B cell (primary cell): ENCODE measurements around the gene TADA3. TPM values are rescaled to one million over a fixed set of nuclear protein-coding genes. Genes with fewer than 3 reads are reported as not detected.

Experiments used
- ATAC-seq: fragments of 200-7000 bp; cut with Tn5 transposase; one replicate; pipeline ENCODE4 v1.10.0; 2021; ENCODE audit warnings: low read depth, mild to moderate bottlenecking, moderate number of reproducible peaks, moderate library complexity
- CTCF ChIA-PET: fragments of 350-600 bp; sonication (Branson Sonifier 250); formaldehyde crosslinking; loops from one replicate; lab custom pipeline; 2021; ENCODE audit warnings: antibody characterized with exemption, inconsistent platforms; lab: Charles Lee
- POLR2A ChIA-PET: fragments of 350-600 bp; sonication (Branson Sonifier 250); formaldehyde crosslinking; loops from one replicate; lab custom pipeline; 2021; ENCODE audit warnings: antibody characterized with exemption; lab: Charles Lee
- DNase-seq: peaks from one replicate; pipeline ENCODE4 v3.0.0; 2013
- H2AFZ ChIP-seq: 2 replicates; pipeline ENCODE4 v1.6.1; 2012; ENCODE audit warnings: mild to moderate bottlenecking, low read depth, low read length; ENCODE audit not compliant: insufficient read depth, poor library complexity, severe bottlenecking
- H3K27ac ChIP-seq, 2 donors: 1 replicate in 1 of 2; 2 replicates in 1 of 2; pipeline ENCODE4 v1.5.1; 2012 to 2013; ENCODE audit warnings: low read length in 2 of 2, mild to moderate bottlenecking in 2 of 2, moderate library complexity in 1 of 2
- H3K27me3 ChIP-seq, 4 experiments: fragments of 200-600 bp in 1 of 4; sonication (generic) in 1 of 4; replicated peaks in 1 of 4; 1 replicate in 2 of 4; 2 replicates in 2 of 4; pipeline versions ENCODE4 v1.6.1 to v1.7.0; 2013 to 2016; ENCODE audit warnings: low read length in 3 of 4, mild to moderate bottlenecking in 2 of 4, mixed read lengths in 1 of 4, moderate library complexity in 1 of 4; ENCODE audit not compliant: insufficient read depth in 4 of 4, control insufficient read depth in 3 of 4; ENCODE audit errors: control extremely low read depth in 1 of 4
- H3K36me3 ChIP-seq, 2 experiments: replicated peaks in 1 of 2; 1 replicate in 1 of 2; 2 replicates in 1 of 2; pipeline versions ENCODE4 v1.6.1 to v1.7.1; 2013; ENCODE audit warnings: low read length in 1 of 2; ENCODE audit not compliant: insufficient read depth in 2 of 2, control insufficient read depth in 1 of 2; ENCODE audit errors: control extremely low read depth in 1 of 2, extremely low read depth in 1 of 2
- H3K4me1 ChIP-seq, 2 donors: fragments of 200-600 bp in 1 of 2; sonication (generic) in 1 of 2; 1 replicate in 1 of 2; 2 replicates in 1 of 2; pipeline versions ENCODE4 v1.5.1 to v1.6.1; 2013 to 2017; ENCODE audit warnings: low read length in 2 of 2; ENCODE audit not compliant: control insufficient read depth in 2 of 2, insufficient read depth in 2 of 2
- H3K4me2 ChIP-seq: replicated peaks from 2 replicates; pipeline ENCODE3; 2012; ENCODE audit warnings: mild to moderate bottlenecking, low read depth, low read length; ENCODE audit not compliant: poor library complexity, severe bottlenecking
- H3K4me3 ChIP-seq, 5 experiments: fragments of 200-600 bp in 1 of 5; sonication (generic) in 1 of 5; 1 replicate in 3 of 5; 2 replicates in 2 of 5; pipeline versions ENCODE4 v1.5.1 to v1.7.0; 2011 to 2016; ENCODE audit warnings: low read length in 4 of 5, mild to moderate bottlenecking in 4 of 5, low read depth in 2 of 5, control low read depth in 1 of 5, moderate library complexity in 1 of 5; ENCODE audit not compliant: insufficient read depth in 1 of 5; ENCODE audit errors: control extremely low read depth in 1 of 5, extremely low read depth in 1 of 5
- H3K79me2 ChIP-seq: fragments of 200-600 bp; sonication (generic); one replicate; pipeline ENCODE4 v1.6.0; 2016; ENCODE audit warnings: low read length; ENCODE audit not compliant: control insufficient read depth, insufficient read depth
- H3K9ac ChIP-seq: fragments of 200-600 bp; sonication (generic); 2 replicates; pipeline ENCODE4 v1.6.1; 2017; ENCODE audit warnings: mild to moderate bottlenecking, low read length, moderate library complexity
- H3K9me3 ChIP-seq, 3 donors: one replicate each; pipeline versions ENCODE4 v1.6.1 to v1.7.1; 2013; ENCODE audit warnings: low read length in 2 of 3; ENCODE audit not compliant: control insufficient read depth in 2 of 3, insufficient read depth in 1 of 3; ENCODE audit errors: control extremely low read depth in 1 of 3
- H4K20me1 ChIP-seq: 2 replicates; pipeline ENCODE4 v1.6.0; 2012; ENCODE audit warnings: mild to moderate bottlenecking, low read length; ENCODE audit not compliant: insufficient read depth, control insufficient read depth, poor library complexity, severe bottlenecking
- H3K27ac Mint-ChIP-seq: one replicate; pipeline ENCODE4 v1.8.0; 2021; ENCODE audit warnings: mixed read lengths
- H3K27me3 Mint-ChIP-seq: one replicate; pipeline ENCODE4 v1.8.0; 2021; ENCODE audit warnings: mixed read lengths
- H3K4me1 Mint-ChIP-seq: one replicate; pipeline ENCODE4 v1.8.0; 2021; ENCODE audit warnings: mixed read lengths
- H3K4me3 Mint-ChIP-seq: one replicate; pipeline ENCODE4 v1.8.0; 2021; ENCODE audit warnings: mixed read lengths
- H3K9me3 Mint-ChIP-seq: one replicate; pipeline ENCODE4 v1.8.0; 2022; ENCODE audit warnings: mixed read lengths; ENCODE audit not compliant: insufficient read depth
- EZH2 ChIP-seq: IDR thresholded peaks from 2 replicates; pipeline ENCODE4 v1.6.1; 2012; ENCODE audit warnings: borderline replicate concordance, low read depth, mild to moderate bottlenecking, moderate library complexity, low read length; ENCODE audit not compliant: insufficient read depth, poor library complexity, severe bottlenecking
- WGBS: methylation state at CpG from one replicate; pipeline ENCODE4 v1.1.5; 2013; ENCODE audit warnings: missing lambda C conversion rate; ENCODE audit not compliant: insufficient coverage; 5-methylcytosine and 5-hydroxymethylcytosine counted together
- intact Hi-C: fragments of 100-400 bp; cut with micrococcal nuclease; formaldehyde crosslinking; loops from one replicate; pipeline ENCODE4 v1.10.0; 2022
- polyA plus RNA-seq: library from polyadenylated mRNA; depleted of rRNA; stranded (reverse); fragments of >200 nt; gene quantifications from 2 replicates; pipeline ENCODE4 v1.2.3, GENCODE V29; 2012
- total RNA-seq, 2 donors: library from RNA; stranded (reverse); fragments of 120-200 nt in 1 of 2; gene quantifications; 1 replicate in 1 of 2; 2 replicates in 1 of 2; pipeline versions ENCODE4 v1.2.3 to v1.2.4, GENCODE V29; 2013 to 2022
- TF ChIP-seq, protein P1 (sequence below): fragments of 200-600 bp; IDR thresholded peaks from one replicate; pipeline ENCODE4 v1.8.0; 2022; ENCODE audit warnings: antibody characterized with exemption, mild to moderate bottlenecking

Gene TADA3
- total and polyA plus RNA-seq, 2 donors (not counting 1 experiment from before 2014, with no cell fraction given), result 45.4 to 45.6 TPM

- Mint-ChIP-seq H3K4me3 (peak overlapping the region; percentile 67), H3K4me1 (peaks cover 21% of the 10 kb centered on the region), H3K27ac (no peak overlapping the region), H3K9me3 (no peaks in the 10 kb centered on the region), H3K27me3 (peaks cover 5% of the 10 kb centered on the region)
- Histone ChIP-seq H3K79me2 (no peaks in the 10 kb centered on the region), H3K4me3 (peak overlapping the region; percentile 38 to 63 (median 39)), H2AFZ (peak overlapping the region; percentile 69), H3K27ac (no peak overlapping the region), H3K4me1 (peaks cover 17 to 18% of the 10 kb centered on the region in 2 donors), H3K27me3 (peaks cover 0 to 12% (median 2%) of the 10 kb centered on the region in 4 experiments), H3K9me3 (no peaks in the 10 kb centered on the region), H3K4me2 (peak overlapping the region; percentile 91), H4K20me1 (no peaks in the 10 kb centered on the region), H3K36me3 (peaks cover 0 to 2% of the 10 kb centered on the region in 2 experiments), H3K9ac (peak overlapping the region; percentile 65)
- ATAC-seq (no peak), DNase-seq (no peak)
- ChIA-PET CTCF (interaction anchor here (0.6 to 1.1 kb wide), 2 partner anchors 12 to 471 kb away, joined by 3 to 4 read pairs; no protein-coding TSS in a partner anchor), POLR2A (interaction anchor here (1.2 to 1.7 kb wide), 2 partner anchors 19 to 22 kb away, joined by 3 to 7 read pairs; partner anchors contain the start of gene TADA3)
- 30% methylated on average over 13 of the region's 15 CpGs for WGBS
- intact Hi-C loops, result no loop called here
- no peak for TF ChIP-seq EZH2
- TF ChIP-seq, protein P1, sequence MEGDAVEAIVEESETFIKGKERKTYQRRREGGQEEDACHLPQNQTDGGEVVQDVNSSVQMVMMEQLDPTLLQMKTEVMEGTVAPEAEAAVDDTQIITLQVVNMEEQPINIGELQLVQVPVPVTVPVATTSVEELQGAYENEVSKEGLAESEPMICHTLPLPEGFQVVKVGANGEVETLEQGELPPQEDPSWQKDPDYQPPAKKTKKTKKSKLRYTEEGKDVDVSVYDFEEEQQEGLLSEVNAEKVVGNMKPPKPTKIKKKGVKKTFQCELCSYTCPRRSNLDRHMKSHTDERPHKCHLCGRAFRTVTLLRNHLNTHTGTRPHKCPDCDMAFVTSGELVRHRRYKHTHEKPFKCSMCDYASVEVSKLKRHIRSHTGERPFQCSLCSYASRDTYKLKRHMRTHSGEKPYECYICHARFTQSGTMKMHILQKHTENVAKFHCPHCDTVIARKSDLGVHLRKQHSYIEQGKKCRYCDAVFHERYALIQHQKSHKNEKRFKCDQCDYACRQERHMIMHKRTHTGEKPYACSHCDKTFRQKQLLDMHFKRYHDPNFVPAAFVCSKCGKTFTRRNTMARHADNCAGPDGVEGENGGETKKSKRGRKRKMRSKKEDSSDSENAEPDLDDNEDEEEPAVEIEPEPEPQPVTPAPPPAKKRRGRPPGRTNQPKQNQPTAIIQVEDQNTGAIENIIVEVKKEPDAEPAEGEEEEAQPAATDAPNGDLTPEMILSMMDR, result no peak
These were observed 21.9 kb downstream of the TADA3 start for GRCh38 chr3:9770276-9770812.
